OCI-LY7 (cell line): ENCODE results near the gene UNC50. TPM values are rescaled to one million over a fixed set of nuclear protein-coding genes. Genes with fewer than 3 reads are reported as not detected.

Experiments
- BruUV-seq: library from RNA; stranded (reverse); fragments of 400-500 nt; replicated peaks from 2 replicates; lab custom pipeline; 2021; lab: Mats Ljungman, UMichigan
- CTCF ChIA-PET: fragments of 300-600 bp; sonication (Branson Sonifier 250); formaldehyde crosslinking; loops from one replicate; lab custom pipeline; 2022; ENCODE audit warnings: antibody characterized with exemption; ENCODE audit not compliant: unreplicated experiment; lab: Charles Lee
- POLR2A ChIA-PET: fragments of 300-600 bp; sonication (Branson Sonifier 250); formaldehyde crosslinking; loops from one replicate; lab custom pipeline; 2022; ENCODE audit warnings: antibody characterized with exemption; lab: Charles Lee
- DNase-seq: peaks from one replicate; pipeline ENCODE4 v3.0.0-alpha.2; 2015; ENCODE audit warnings: low spot score
- H2AFZ ChIP-seq: fragments of 200-600 bp; sonication (generic), shearing (Covaris generic); 2 replicates; pipeline ENCODE4 v1.6.1; 2014; ENCODE audit warnings: mild to moderate bottlenecking, antibody characterized with exemption, low read length, moderate library complexity
- H3K27ac ChIP-seq: fragments of 200-600 bp; sonication (generic); 2 replicates; pipeline ENCODE4 v1.5.1; 2014; ENCODE audit warnings: mixed run types, low read depth, mild to moderate bottlenecking, moderate library complexity, low read length, inconsistent platforms; ENCODE audit not compliant: poor library complexity, severe bottlenecking
- H3K36me3 ChIP-seq: fragments of 200-600 bp; sonication (generic); 2 replicates; pipeline ENCODE4 v1.6.1; 2014; ENCODE audit warnings: mild to moderate bottlenecking, antibody characterized with exemption, low read length, moderate library complexity, mixed read lengths; ENCODE audit not compliant: insufficient read depth
- H3K4me1 ChIP-seq: fragments of 200-600 bp; sonication (generic); 2 replicates; pipeline ENCODE4 v1.5.1; 2014; ENCODE audit warnings: mild to moderate bottlenecking, low read length; ENCODE audit not compliant: insufficient read depth, poor library complexity, severe bottlenecking
- H3K4me2 ChIP-seq: fragments of 200-600 bp; sonication (generic); 2 replicates; pipeline ENCODE4 v1.6.1; 2014; ENCODE audit warnings: mild to moderate bottlenecking, low read length
- H3K4me3 ChIP-seq: fragments of 200-600 bp; sonication (generic); 2 replicates; pipeline ENCODE4 v1.5.1; 2014; ENCODE audit warnings: mild to moderate bottlenecking, low read depth, low read length; ENCODE audit not compliant: poor library complexity, severe bottlenecking
- H3K79me2 ChIP-seq: fragments of 200-600 bp; sonication (generic); 2 replicates; pipeline ENCODE4 v1.6.1; 2016; ENCODE audit warnings: low read depth, mild to moderate bottlenecking, low read length, moderate library complexity, mixed read lengths; ENCODE audit not compliant: insufficient read depth
- H3K9me2 ChIP-seq: fragments of 200-600 bp; sonication (generic); 2 replicates; pipeline ENCODE4 v1.6.1; 2016; ENCODE audit warnings: mild to moderate bottlenecking, low read length, mixed read lengths; ENCODE audit not compliant: insufficient read depth
- H3K9me3 ChIP-seq: fragments of 200-600 bp; sonication (generic); 2 replicates; pipeline ENCODE4 v1.6.1; 2014; ENCODE audit warnings: mild to moderate bottlenecking, mixed run types, low read length, mixed read lengths
- H4K20me1 ChIP-seq: fragments of 200-600 bp; sonication (generic); 2 replicates; pipeline ENCODE4 v1.6.1; 2014; ENCODE audit warnings: mild to moderate bottlenecking, antibody characterized with exemption, low read length, moderate library complexity, mixed read lengths; ENCODE audit not compliant: insufficient read depth
- EZH2phosphoT487 ChIP-seq: fragments of 200-600 bp; sonication (generic); IDR thresholded peaks from 2 replicates; pipeline ENCODE4 v1.6.1; 2018; ENCODE audit warnings: low read depth, borderline replicate concordance, mild to moderate bottlenecking, mixed run types, antibody characterized with exemption, low read length, moderate library complexity, mixed read lengths
- intact Hi-C: fragments of 100-400 bp; cut with micrococcal nuclease; formaldehyde crosslinking; loops from one replicate; pipeline ENCODE4 v1.10.0; 2022; ENCODE audit not compliant: unreplicated experiment
- total RNA-seq, 2 experiments: library from RNA; depleted of rRNA in 1 of 2; stranded (reverse); fragments of >200 nt in 1 of 2; shearing (Covaris generic) in 1 of 2; gene quantifications; 2 replicates each; pipeline ENCODE4 v1.2.3, GENCODE V29; 2014 to 2022
- TF ChIP-seq, protein P1 (sequence below): fragments of 200-600 bp; sonication (generic); conservative IDR thresholded peaks from 2 replicates; pipeline ENCODE4 v1.5.1; 2014; ENCODE audit warnings: mild to moderate bottlenecking, antibody characterized with exemption, low read length, moderate library complexity, mixed read lengths

UNC50 gene
- total RNA-seq, 2 experiments from 2014 or later, result 24.4 to 33.3 TPM

DNA sequence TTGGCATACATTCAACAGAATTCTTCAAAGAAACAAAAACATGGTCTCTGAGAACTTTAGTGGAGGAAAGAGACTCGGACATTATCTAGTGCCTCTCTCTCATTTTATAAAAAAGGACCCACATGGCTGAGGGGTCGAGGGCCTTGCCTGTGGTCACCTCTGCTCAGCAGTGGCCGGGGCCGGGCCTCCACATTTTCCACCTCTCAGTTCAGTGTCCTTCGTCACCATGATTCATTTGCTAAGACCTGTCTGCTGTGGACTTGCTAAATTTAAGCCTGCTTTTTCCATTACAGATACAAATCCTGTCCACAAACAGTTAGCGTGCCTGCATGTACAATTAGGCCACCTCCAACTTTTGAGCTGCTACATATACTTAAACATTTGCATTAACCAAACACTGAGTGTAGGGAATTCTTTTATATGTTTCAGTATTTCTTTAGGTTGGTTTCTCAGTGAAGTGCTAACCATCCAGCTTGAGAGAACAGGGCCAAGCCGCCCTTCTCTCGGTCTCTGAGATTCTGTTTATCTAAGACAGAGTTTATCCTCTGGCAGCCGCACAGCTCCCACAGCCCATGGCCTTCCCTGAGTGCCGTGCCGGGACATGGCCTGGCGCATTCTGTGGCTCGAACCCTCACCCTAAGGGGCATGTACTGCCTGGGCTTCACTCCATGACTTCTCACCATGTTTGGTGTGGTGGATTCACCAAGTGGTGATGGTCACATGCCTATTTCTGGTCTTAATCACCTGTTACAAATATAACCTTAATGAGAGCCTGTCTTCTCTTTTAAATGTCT lies 46.3 kb upstream of the UNC50 start:
- no TSS peak for BruUV-seq
- CTCF ChIA-PET, result interaction anchor here (0.7 to 0.9 kb wide), 2 partner anchors 11 to 45 kb away, joined by 3 to 14 read pairs; no protein-coding TSS in a partner anchor

DNA sequence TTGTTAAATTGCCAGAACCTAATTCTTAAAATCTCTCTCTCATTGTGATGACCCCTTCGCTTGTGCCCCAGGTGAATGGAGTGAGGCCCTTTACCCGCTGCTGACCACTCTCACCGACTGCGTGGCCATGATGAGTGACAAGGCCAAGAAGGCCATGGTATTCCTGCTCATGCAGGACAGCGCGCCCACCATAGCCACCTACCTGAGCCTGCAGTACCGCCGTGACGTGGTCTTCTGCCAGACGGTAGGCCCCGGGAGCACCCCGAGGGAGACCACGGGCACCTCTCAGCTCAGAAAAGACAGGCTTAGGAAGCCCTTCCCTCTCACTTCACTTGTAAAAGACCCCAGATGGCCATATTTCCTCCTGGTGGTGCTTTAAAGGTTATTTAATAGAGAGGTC lies 45.0 kb upstream of the UNC50 start:
- no peaks in the 10 kb centered on the region for H3K79me2 ChIP-seq
- no peak overlapping the region for H3K4me2 ChIP-seq
- CTCF ChIA-PET, result no interaction called here
- peaks cover 2% of the 10 kb centered on the region; the same call in 1 of the 2 replicates for H3K36me3 ChIP-seq
- H2AFZ ChIP-seq, result no peak overlapping the region
- POLR2A ChIA-PET, result interaction anchor here (1.1 to 1.9 kb wide), 2 partner anchors 10 to 17 kb away, joined by 3 to 5 read pairs; no protein-coding TSS in a partner anchor
- H4K20me1 ChIP-seq, result no peaks in the 10 kb centered on the region
- intact Hi-C loops, result loop anchor here (5.0 kb wide), 1 partner anchor 896 kb away; the partner anchor contains the start of gene C2orf92
- no peak for TF ChIP-seq EZH2phosphoT487
- TF ChIP-seq, protein P1, sequence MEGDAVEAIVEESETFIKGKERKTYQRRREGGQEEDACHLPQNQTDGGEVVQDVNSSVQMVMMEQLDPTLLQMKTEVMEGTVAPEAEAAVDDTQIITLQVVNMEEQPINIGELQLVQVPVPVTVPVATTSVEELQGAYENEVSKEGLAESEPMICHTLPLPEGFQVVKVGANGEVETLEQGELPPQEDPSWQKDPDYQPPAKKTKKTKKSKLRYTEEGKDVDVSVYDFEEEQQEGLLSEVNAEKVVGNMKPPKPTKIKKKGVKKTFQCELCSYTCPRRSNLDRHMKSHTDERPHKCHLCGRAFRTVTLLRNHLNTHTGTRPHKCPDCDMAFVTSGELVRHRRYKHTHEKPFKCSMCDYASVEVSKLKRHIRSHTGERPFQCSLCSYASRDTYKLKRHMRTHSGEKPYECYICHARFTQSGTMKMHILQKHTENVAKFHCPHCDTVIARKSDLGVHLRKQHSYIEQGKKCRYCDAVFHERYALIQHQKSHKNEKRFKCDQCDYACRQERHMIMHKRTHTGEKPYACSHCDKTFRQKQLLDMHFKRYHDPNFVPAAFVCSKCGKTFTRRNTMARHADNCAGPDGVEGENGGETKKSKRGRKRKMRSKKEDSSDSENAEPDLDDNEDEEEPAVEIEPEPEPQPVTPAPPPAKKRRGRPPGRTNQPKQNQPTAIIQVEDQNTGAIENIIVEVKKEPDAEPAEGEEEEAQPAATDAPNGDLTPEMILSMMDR, result no peak
- no peaks in the 10 kb centered on the region for H3K9me2 ChIP-seq
- peaks cover 44% of the 10 kb centered on the region for H3K4me1 ChIP-seq
- H3K4me3 ChIP-seq, result no peak overlapping the region
- DNase-seq, result no peak
- no peaks in the 10 kb centered on the region for H3K9me3 ChIP-seq
- no TSS peak for BruUV-seq
- no peak overlapping the region for H3K27ac ChIP-seq

More for the DNA sequence above, 46.3 kb upstream of the UNC50 start:
- TF ChIP-seq EZH2phosphoT487, result no peak
- TF ChIP-seq, protein P1, result no peak
- no peaks in the 10 kb centered on the region for H3K9me3 ChIP-seq
- no peaks in the 10 kb centered on the region for H3K79me2 ChIP-seq
- no peak overlapping the region for H3K27ac ChIP-seq
- H3K4me1 ChIP-seq, result peaks cover 57% of the 10 kb centered on the region
- no peak for DNase-seq
- H2AFZ ChIP-seq, result no peak overlapping the region
- H3K4me3 ChIP-seq, result no peak overlapping the region
- peak overlapping the region; percentile 55; the same call in 1 of the 2 replicates for H3K4me2 ChIP-seq
- peaks cover 7% of the 10 kb centered on the region; the same call in 1 of the 2 replicates for H3K36me3 ChIP-seq
- POLR2A ChIA-PET, result interaction anchor here (1.1 to 1.9 kb wide), 3 partner anchors 9 to 98 kb away, joined by 3 to 5 read pairs (median 3); no protein-coding TSS in a partner anchor
- intact Hi-C loops, result loop anchor here (5.0 kb wide), 1 partner anchor 895 kb away; the partner anchor contains the start of gene C2orf92
- H3K9me2 ChIP-seq, result no peaks in the 10 kb centered on the region
- H4K20me1 ChIP-seq, result no peaks in the 10 kb centered on the region
